Testis (tissue), 3 donors: Measurements from ENCODE around the gene PPARA. TPM values are rescaled to one million over a fixed set of nuclear protein-coding genes. Genes with fewer than 3 reads are reported as not detected.
A peak's percentile ranks its signal among the peaks of the same experiment; 100 is the strongest.

Experiments used
- DNase-seq: peaks from one replicate; pipeline ENCODE4 v3.0.0-alpha.2; 2019
- H3K27ac ChIP-seq, 2 donors: fragments of 200-600 bp; sonication (generic); one replicate each; pipeline ENCODE4 v1.5.1; 2019
- H3K27me3 ChIP-seq: fragments of 200-600 bp; sonication (generic); one replicate; pipeline ENCODE4 v1.5.1; 2019
- H3K36me3 ChIP-seq: fragments of 200-600 bp; sonication (generic); one replicate; pipeline ENCODE4 v1.5.1; 2017; ENCODE audit warnings: low read depth; ENCODE audit errors: missing control alignments
- H3K4me1 ChIP-seq: fragments of 200-600 bp; sonication (generic); one replicate; pipeline ENCODE4 v1.5.1; 2019
- H3K4me3 ChIP-seq, 2 donors: fragments of 200-600 bp; sonication (generic); one replicate each; pipeline ENCODE4 v1.5.1; 2017 to 2019
- H3K9me3 ChIP-seq: fragments of 200-600 bp; sonication (generic); one replicate; pipeline ENCODE4 v1.5.1; 2017
- POLR2A ChIP-seq: fragments of 450-650 bp; IDR thresholded peaks from one replicate; pipeline ENCODE4 v1.6.1; 2017; ENCODE audit warnings: antibody characterized with exemption, mild to moderate bottlenecking, moderate library complexity
- WGBS, 2 donors: methylation state at CpG; one replicate each; pipeline ENCODE4 v1.1.5; 2018; 5-methylcytosine and 5-hydroxymethylcytosine counted together
- intact Hi-C: fragments of 100-400 bp; cut with DNase I; formaldehyde crosslinking; loops from one replicate; pipeline ENCODE4 v1.15.1; 2023; ENCODE audit warnings: low total_unique reads
- polyA plus RNA-seq: library from polyadenylated mRNA; stranded (reverse); fragments of 350-450 nt; fragmentation: Illumina TruSeq; extraction: RNeasy Lipid Tissue Mini Kit (QIAGEN cat#74804); gene quantifications from one replicate; pipeline ENCODE4 v1.2.3, GENCODE V29; 2014; ENCODE audit warnings: low read depth, low replicate concordance; ENCODE audit not compliant: insufficient read depth
- total RNA-seq, 2 donors: library from RNA; depleted of rRNA; stranded (reverse); fragments of >200 nt; gene quantifications; one replicate each; pipeline ENCODE4 v1.2.3, GENCODE V29; 2016
- TF ChIP-seq, protein P1 (sequence below), 3 experiments: fragments of 450-650 bp in 2 of 3; fragments of 200-600 bp in 1 of 3; sonication (generic) in 1 of 3; IDR thresholded peaks; one replicate each; pipeline ENCODE4 v1.5.1; 2016 to 2019; ENCODE audit warnings: antibody characterized with exemption in 3 of 3, mild to moderate bottlenecking in 2 of 3, moderate library complexity in 1 of 3

Gene PPARA
- total and polyA plus RNA-seq, 3 donors from 2014 or later = 4.8 to 19.9 (median 18.1) TPM

DNA sequence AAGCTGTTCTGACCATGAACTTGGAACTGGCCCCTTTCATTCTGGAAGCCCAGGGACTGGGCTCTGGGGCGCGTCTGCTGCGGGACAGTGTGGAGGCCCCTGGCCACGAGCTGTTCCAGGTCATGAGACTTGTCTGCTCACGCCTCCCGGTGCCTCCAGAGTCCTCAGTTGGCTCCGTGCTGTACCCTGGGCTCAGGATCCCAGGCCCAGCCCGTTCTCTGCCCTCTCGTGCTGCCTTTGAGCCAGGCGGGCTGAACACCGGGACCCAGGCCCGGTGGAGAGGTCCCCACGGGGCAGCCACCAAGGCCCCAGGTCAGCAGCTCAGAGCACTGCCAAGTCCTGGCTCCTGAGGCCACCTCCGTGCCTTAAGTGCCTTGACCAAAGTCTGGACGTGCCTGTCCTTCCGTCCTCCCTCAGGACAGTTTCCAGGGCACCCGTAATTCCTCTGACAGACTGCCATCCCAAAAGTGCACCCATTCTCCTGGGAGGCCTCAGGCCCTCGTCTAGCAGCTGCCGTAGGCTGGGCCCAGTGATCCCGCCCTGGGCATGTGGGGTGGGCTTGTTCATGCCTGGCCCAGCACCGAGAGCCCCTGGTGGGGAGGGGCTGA, 36.3 kb upstream of the PPARA start:
- intact Hi-C loops = no loop called here
- peak; percentile 71 for DNase-seq
- Histone ChIP-seq H3K4me1 (peaks cover 81% of the 10 kb centered on the region), H3K9me3 (no peaks in the 10 kb centered on the region), H3K36me3 (no peaks in the 10 kb centered on the region), H3K27ac (peak overlapping the region; percentile 70 to 83), H3K27me3 (no peaks in the 10 kb centered on the region), H3K4me3 (no peak overlapping the region)
- TF ChIP-seq, protein P1, sequence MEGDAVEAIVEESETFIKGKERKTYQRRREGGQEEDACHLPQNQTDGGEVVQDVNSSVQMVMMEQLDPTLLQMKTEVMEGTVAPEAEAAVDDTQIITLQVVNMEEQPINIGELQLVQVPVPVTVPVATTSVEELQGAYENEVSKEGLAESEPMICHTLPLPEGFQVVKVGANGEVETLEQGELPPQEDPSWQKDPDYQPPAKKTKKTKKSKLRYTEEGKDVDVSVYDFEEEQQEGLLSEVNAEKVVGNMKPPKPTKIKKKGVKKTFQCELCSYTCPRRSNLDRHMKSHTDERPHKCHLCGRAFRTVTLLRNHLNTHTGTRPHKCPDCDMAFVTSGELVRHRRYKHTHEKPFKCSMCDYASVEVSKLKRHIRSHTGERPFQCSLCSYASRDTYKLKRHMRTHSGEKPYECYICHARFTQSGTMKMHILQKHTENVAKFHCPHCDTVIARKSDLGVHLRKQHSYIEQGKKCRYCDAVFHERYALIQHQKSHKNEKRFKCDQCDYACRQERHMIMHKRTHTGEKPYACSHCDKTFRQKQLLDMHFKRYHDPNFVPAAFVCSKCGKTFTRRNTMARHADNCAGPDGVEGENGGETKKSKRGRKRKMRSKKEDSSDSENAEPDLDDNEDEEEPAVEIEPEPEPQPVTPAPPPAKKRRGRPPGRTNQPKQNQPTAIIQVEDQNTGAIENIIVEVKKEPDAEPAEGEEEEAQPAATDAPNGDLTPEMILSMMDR (IDR thresholded peaks at IDR 0.05) = no peak
- no peak for TF ChIP-seq POLR2A
- WGBS, 2 donors = 51 to 74% methylated on average over 9 to 20 of the region's 21 CpGs

DNA sequence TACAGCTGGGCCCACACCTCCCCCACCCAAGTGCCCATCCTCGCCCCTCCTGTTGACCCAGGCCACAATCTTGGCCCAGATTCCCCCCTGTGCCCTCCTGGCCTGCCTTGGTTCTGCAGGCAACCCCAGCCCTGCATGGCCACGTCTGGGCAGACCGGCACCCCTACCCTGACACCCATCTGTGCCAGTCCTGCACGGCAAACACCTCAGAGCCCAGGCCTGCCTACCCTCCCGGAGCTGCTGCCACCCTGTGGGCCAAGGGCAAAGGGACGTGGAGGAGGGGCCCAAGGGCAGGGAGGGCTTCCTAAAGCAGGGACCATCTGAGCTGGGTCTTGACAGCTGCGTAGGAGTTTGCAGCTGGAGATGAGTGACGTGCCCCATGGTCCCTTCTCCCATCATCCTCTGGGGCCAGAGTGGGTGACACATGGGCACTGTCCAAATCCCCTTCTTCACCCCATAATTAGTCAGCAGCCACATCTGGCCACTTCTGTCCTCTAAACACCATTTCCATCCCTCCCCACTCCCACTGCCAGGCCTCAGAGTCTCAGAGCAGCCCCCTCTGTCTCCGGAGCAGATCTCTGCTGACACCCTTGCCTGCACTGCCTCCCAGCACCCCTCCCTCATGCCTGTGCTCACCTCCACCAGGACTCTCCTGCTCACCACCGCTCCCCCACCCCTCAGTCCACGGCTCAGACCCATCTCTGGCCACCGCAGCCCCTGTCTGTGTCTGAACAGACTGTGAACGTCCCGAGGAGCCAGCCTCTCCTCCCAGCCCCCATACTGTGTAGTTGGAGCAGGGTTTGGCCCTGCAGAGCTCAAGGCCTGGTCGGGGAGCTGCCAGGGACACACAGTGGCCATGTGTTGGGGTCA, 35.6 kb upstream of the PPARA start:
- H3K4me3 ChIP-seq = no peak overlapping the region
- H3K9me3 ChIP-seq = no peaks in the 10 kb centered on the region
- WGBS, 2 donors = 43 to 55% methylated on average over 10 to 15 of the region's 15 CpGs
- DNase-seq = no peak
- TF ChIP-seq, protein P1 (IDR thresholded peaks at IDR 0.05) = peak in 1 of 3 experiments; percentile 23
- no peak for TF ChIP-seq POLR2A
- intact Hi-C loops = loop anchor here (5.0 kb wide), 1 partner anchor 107 kb away; no protein-coding TSS in a partner anchor
- H3K27me3 ChIP-seq = no peaks in the 10 kb centered on the region
- H3K4me1 ChIP-seq = peaks cover 81% of the 10 kb centered on the region
- no peaks in the 10 kb centered on the region for H3K36me3 ChIP-seq
- peak overlapping the region; percentile 70 to 83 for H3K27ac ChIP-seq

DNA sequence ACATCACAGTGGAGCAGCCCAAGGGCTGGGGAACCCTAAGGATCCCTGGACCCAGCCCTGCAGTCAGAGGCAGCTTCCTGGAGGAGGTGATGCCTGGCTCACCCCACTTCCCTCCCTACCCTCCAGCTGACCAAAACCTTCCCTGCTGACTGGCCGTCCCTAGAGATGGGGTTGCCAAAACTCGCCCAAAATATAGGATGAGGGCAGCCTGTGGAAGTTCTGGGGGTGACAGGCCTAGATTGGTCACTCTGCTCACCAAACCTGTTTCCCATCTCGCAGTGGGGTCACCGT, 35.0 kb upstream of the PPARA start:
- H3K4me1 ChIP-seq = peaks cover 81% of the 10 kb centered on the region
- no peaks in the 10 kb centered on the region for H3K27me3 ChIP-seq
- intact Hi-C loops = loop anchor here (5.0 kb wide), 1 partner anchor 108 kb away; no protein-coding TSS in a partner anchor
- no peaks in the 10 kb centered on the region for H3K36me3 ChIP-seq
- TF ChIP-seq, protein P1 (IDR thresholded peaks at IDR 0.05) = no peak
- TF ChIP-seq POLR2A = no peak
- 64 to 70% methylated on average over 4 of the region's 4 CpGs for WGBS, 2 donors
- DNase-seq = no peak
- H3K4me3 ChIP-seq = no peak overlapping the region
- H3K9me3 ChIP-seq = no peaks in the 10 kb centered on the region
- peak overlapping the region; percentile 59 to 83 for H3K27ac ChIP-seq

- WGBS, 2 donors = 48 to 49% methylated on average over 8 to 23 of the region's 23 CpGs
Observed at GRCh38 chr22:46115755-46116490, 34.4 kb upstream of the PPARA start.

DNA sequence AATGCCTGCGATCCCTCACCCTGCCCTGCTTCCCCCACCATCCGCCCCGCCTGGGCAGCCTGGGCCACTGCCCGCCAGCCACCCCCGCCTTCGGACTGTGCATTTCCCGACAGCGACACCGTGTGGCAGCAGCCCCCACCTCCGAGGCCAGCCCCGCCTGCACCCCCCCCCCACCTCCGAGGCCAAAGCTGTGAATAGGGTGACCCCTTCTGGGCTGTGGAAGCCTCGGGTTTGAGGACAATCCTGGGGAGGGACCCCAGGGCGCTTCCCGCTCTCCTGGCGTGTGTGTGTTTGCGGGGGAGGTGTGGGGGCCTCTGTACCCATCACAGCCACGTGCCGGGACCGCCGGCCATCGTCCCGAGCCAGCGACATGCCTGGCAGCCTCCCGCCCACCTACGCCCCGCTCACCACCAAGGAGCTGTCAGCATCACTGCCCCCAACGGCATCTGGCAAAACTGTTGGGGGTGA, 33.8 kb upstream of the PPARA start:
- intact Hi-C loops = loop anchor here (5.0 kb wide), 1 partner anchor 109 kb away; no protein-coding TSS in a partner anchor
- no peaks in the 10 kb centered on the region for H3K27me3 ChIP-seq
- peak; percentile 96 for DNase-seq
- peaks cover 75% of the 10 kb centered on the region for H3K4me1 ChIP-seq
- peak overlapping the region; percentile 59 to 83 for H3K27ac ChIP-seq
- 35 to 45% methylated on average over 9 to 25 of the region's 28 CpGs for WGBS, 2 donors
- no peaks in the 10 kb centered on the region for H3K9me3 ChIP-seq
- no peak overlapping the region for H3K4me3 ChIP-seq
- TF ChIP-seq POLR2A = no peak
- TF ChIP-seq, protein P1 (IDR thresholded peaks at IDR 0.05) = peak; percentile 81 to 90 (median 87)
- no peaks in the 10 kb centered on the region for H3K36me3 ChIP-seq

More at GRCh38 chr22:46115755-46116490, 34.4 kb upstream of the PPARA start:
- intact Hi-C loops = loop anchor here (5.0 kb wide), 1 partner anchor 109 kb away; no protein-coding TSS in a partner anchor
- no peak for TF ChIP-seq POLR2A
- H3K9me3 ChIP-seq = no peaks in the 10 kb centered on the region
- peak overlapping the region; percentile 59 to 83 for H3K27ac ChIP-seq
- DNase-seq = no peak
- H3K4me1 ChIP-seq = peaks cover 78% of the 10 kb centered on the region
- no peak overlapping the region for H3K4me3 ChIP-seq
- no peaks in the 10 kb centered on the region for H3K36me3 ChIP-seq
- H3K27me3 ChIP-seq = no peaks in the 10 kb centered on the region
